GM12892 (cell line): Measurements from ENCODE around the gene EIF5AL1.

Source experiments
- DNase-seq: peaks from one replicate; pipeline ENCODE4 v3.0.0; 2011; ENCODE audit not compliant: insufficient read length
- FAIRE-seq: peaks from 2 replicates; lab custom pipeline; 2011; peaks lifted over from hg19 to GRCh38; lab: Jason Lieb, UNC
- POLR2A ChIP-seq: IDR thresholded peaks from 2 replicates; pipeline ENCODE4 v1.6.1; 2011; ENCODE audit warnings: low read depth, low read length, control low read depth
- POLR2AphosphoS5 ChIP-seq: IDR thresholded peaks from 2 replicates; pipeline ENCODE4 v1.6.1; 2011; ENCODE audit warnings: low read depth, low read length, control low read depth
- TAF1 ChIP-seq: IDR thresholded peaks from 2 replicates; pipeline ENCODE4 v1.6.1; 2011; ENCODE audit warnings: low read depth, mild to moderate bottlenecking, control low read depth, low read length, borderline replicate concordance

The EIF5AL1 gene

GRCh38 chr10:79488336-79488735 lies 24.0 kb upstream of the EIF5AL1 start:
- FAIRE-seq, result no peak
- TF ChIP-seq TAF1, result no peak
- TF ChIP-seq POLR2AphosphoS5, result no peak
- no peak for TF ChIP-seq POLR2A
- DNase-seq, result no peak

- no peak for DNase-seq
- TF ChIP-seq POLR2A (no peak), TAF1 (no peak), POLR2AphosphoS5 (no peak)
- no peak for FAIRE-seq
Measured at GRCh38 chr10:79488870-79489269, 23.5 kb upstream of the EIF5AL1 start.

- FAIRE-seq (no peak), DNase-seq (no peak)
- no peak for TF ChIP-seq TAF1
Measured at GRCh38 chr10:79490400-79491142, 21.8 kb upstream of the EIF5AL1 start.

GRCh38 chr10:79491143-79491835 lies 21.0 kb upstream of the EIF5AL1 start:
- FAIRE-seq, result no peak
- no peak for TF ChIP-seq POLR2A
- TF ChIP-seq TAF1, result no peak
- TF ChIP-seq POLR2AphosphoS5, result no peak
- DNase-seq, result no peak

GRCh38 chr10:79492256-79492655 lies 20.1 kb upstream of the EIF5AL1 start:
- FAIRE-seq (no peak), DNase-seq (no peak)
- no peak for TF ChIP-seq POLR2AphosphoS5
- TF ChIP-seq TAF1, result no peak
- TF ChIP-seq POLR2A, result no peak

- FAIRE-seq (no peak), DNase-seq (no peak)
- no peak for TF ChIP-seq POLR2AphosphoS5
Measured at GRCh38 chr10:79492839-79493238, 19.5 kb upstream of the EIF5AL1 start.

- DNase-seq, result no peak
- TF ChIP-seq POLR2A (no peak), TAF1 (no peak), POLR2AphosphoS5 (no peak)
- FAIRE-seq, result no peak
Measured at GRCh38 chr10:79493806-79494205, 18.5 kb upstream of the EIF5AL1 start.

GRCh38 chr10:79494871-79495705 lies 17.2 kb upstream of the EIF5AL1 start:
- TF ChIP-seq TAF1, result no peak
- no peak for TF ChIP-seq POLR2A
- TF ChIP-seq POLR2AphosphoS5, result no peak
- FAIRE-seq, result no peak

GRCh38 chr10:79495791-79496190 lies 16.5 kb upstream of the EIF5AL1 start:
- FAIRE-seq (no peak), DNase-seq (no peak)
- no peak for TF ChIP-seq POLR2A
- TF ChIP-seq TAF1, result no peak
- no peak for TF ChIP-seq POLR2AphosphoS5

More at GRCh38 chr10:79494871-79495705, 17.2 kb upstream of the EIF5AL1 start:
- DNase-seq, result no peak

- no peak for DNase-seq
- FAIRE-seq, result no peak
- TF ChIP-seq POLR2A (no peak), POLR2AphosphoS5 (no peak), TAF1 (no peak)
Measured at GRCh38 chr10:79496896-79497295, 15.4 kb upstream of the EIF5AL1 start.

- DNase-seq, result no peak
- no peak for FAIRE-seq
- TF ChIP-seq POLR2AphosphoS5 (no peak), TAF1 (no peak), POLR2A (no peak)
Measured at GRCh38 chr10:79498291-79498829, 14.0 kb upstream of the EIF5AL1 start.
